Osteoblast (primary cell): ENCODE results near the gene ACAD11. TPM values are rescaled to one million over a fixed set of nuclear protein-coding genes. Genes with fewer than 3 reads are reported as not detected.

Experiments used
- DNase-seq: peaks from one replicate; pipeline ENCODE4 v3.0.0; 2011; ENCODE audit warnings: low spot score, mixed read lengths; ENCODE audit not compliant: insufficient read length; ENCODE audit errors: missing footprints
- H2AFZ ChIP-seq: 2 replicates; pipeline ENCODE4 v1.6.0; 2011; ENCODE audit warnings: mild to moderate bottlenecking, low read length
- H3K27ac ChIP-seq: 2 replicates; pipeline ENCODE4 v1.5.1; 2011; ENCODE audit warnings: mild to moderate bottlenecking, low read depth, low read length, moderate library complexity
- H3K27me3 ChIP-seq: 2 replicates; pipeline ENCODE4 v1.6.0; 2012; ENCODE audit warnings: mild to moderate bottlenecking, control low read depth, inconsistent platforms, low read length, moderate library complexity; ENCODE audit not compliant: insufficient read depth
- H3K36me3 ChIP-seq: 2 replicates; pipeline ENCODE4 v1.5.1; 2011; ENCODE audit warnings: mild to moderate bottlenecking, low read length, control low read depth, moderate library complexity; ENCODE audit not compliant: insufficient read depth
- H3K4me1 ChIP-seq: 2 replicates; pipeline ENCODE4 v1.5.1; 2011; ENCODE audit warnings: mild to moderate bottlenecking, low read length, control low read depth, moderate library complexity; ENCODE audit not compliant: insufficient read depth
- H3K4me2 ChIP-seq: 2 replicates; pipeline ENCODE4 v1.6.0; 2011; ENCODE audit warnings: mild to moderate bottlenecking, low read length; ENCODE audit not compliant: insufficient read depth
- H3K4me3 ChIP-seq: fragments of 200-600 bp; sonication (generic); 3 replicates; pipeline ENCODE4 v1.5.1; 2012; ENCODE audit warnings: mild to moderate bottlenecking, low read length, inconsistent platforms; ENCODE audit not compliant: insufficient read depth
- H3K79me2 ChIP-seq: 2 replicates; pipeline ENCODE4 v1.6.0; 2012; ENCODE audit warnings: mild to moderate bottlenecking, low read length, control low read depth, inconsistent platforms; ENCODE audit not compliant: insufficient read depth
- H3K9me3 ChIP-seq: 2 replicates; pipeline ENCODE4 v1.5.1; 2011; ENCODE audit warnings: low read depth, low read length, control low read depth
- H4K20me1 ChIP-seq: 2 replicates; pipeline ENCODE4 v1.6.0; 2012; ENCODE audit warnings: mild to moderate bottlenecking, low read length, control low read depth; ENCODE audit not compliant: insufficient read depth
- CTCF ChIP-seq: IDR thresholded peaks from 2 replicates; pipeline ENCODE4 v1.5.1; 2011; ENCODE audit warnings: mild to moderate bottlenecking, low read depth, low read length, moderate library complexity; ENCODE audit errors: extremely low read depth
- total RNA-seq: library from RNA; depleted of rRNA; stranded (reverse); fragments of >200 nt; gene quantifications from 2 replicates; pipeline ENCODE4 v1.2.3, GENCODE V29; 2012

The ACAD11 gene
- total RNA-seq, 1 donor = 31.1 TPM

- H3K27me3 ChIP-seq = no peaks in the 10 kb centered on the region
- H3K27ac ChIP-seq = no peak overlapping the region
- H2AFZ ChIP-seq = no peak overlapping the region
- no peaks in the 10 kb centered on the region for H3K4me1 ChIP-seq
- H3K79me2 ChIP-seq = no peaks in the 10 kb centered on the region
- H3K4me2 ChIP-seq = no peak overlapping the region
- peaks cover 72% of the 10 kb centered on the region for H3K36me3 ChIP-seq
- no peak for DNase-seq
- H4K20me1 ChIP-seq = no peaks in the 10 kb centered on the region
- H3K9me3 ChIP-seq = no peaks in the 10 kb centered on the region
- H3K4me3 ChIP-seq = no peak overlapping the region
- TF ChIP-seq CTCF = no peak
These were observed 146.6 kb downstream of the ACAD11 start for GRCh38 chr3:132513057-132513456.

GRCh38 chr3:132509506-132509905 is 150.1 kb downstream of the ACAD11 start:
- Histone ChIP-seq H3K9me3 (no peaks in the 10 kb centered on the region), H3K27ac (no peak overlapping the region), H2AFZ (no peak overlapping the region), H3K27me3 (no peaks in the 10 kb centered on the region), H3K4me3 (no peak overlapping the region), H3K36me3 (peaks cover 78% of the 10 kb centered on the region), H3K4me2 (no peak overlapping the region), H4K20me1 (no peaks in the 10 kb centered on the region), H3K79me2 (no peaks in the 10 kb centered on the region), H3K4me1 (no peaks in the 10 kb centered on the region)
- no peak for TF ChIP-seq CTCF
- no peak for DNase-seq

GRCh38 chr3:132509096-132509495 is 150.5 kb downstream of the ACAD11 start:
- Histone ChIP-seq H3K79me2 (no peaks in the 10 kb centered on the region), H3K36me3 (peaks cover 74% of the 10 kb centered on the region), H3K27ac (no peak overlapping the region), H3K4me1 (no peaks in the 10 kb centered on the region), H3K4me3 (no peak overlapping the region), H3K4me2 (no peak overlapping the region), H3K9me3 (no peaks in the 10 kb centered on the region), H4K20me1 (no peaks in the 10 kb centered on the region), H2AFZ (no peak overlapping the region), H3K27me3 (no peaks in the 10 kb centered on the region)
- TF ChIP-seq CTCF = no peak
- no peak for DNase-seq

Other genes with a start within 250 kb of the ACAD11 start
- 94.0 and 116 TPM in 2 replicates for gene DNAJC13, start 242.3 kb downstream of the ACAD11 start, total RNA-seq
- gene ACKR4, start 62.5 kb downstream of the ACAD11 start, total RNA-seq = 0.72 TPM in 1 of 2 replicates, not detected in the other
- 33.0 and 38.4 TPM in 2 replicates for gene UBA5, start 520 bp upstream of the ACAD11 start, total RNA-seq
- gene NPHP3, start 62.6 kb upstream of the ACAD11 start, total RNA-seq = 41.3 and 44.2 TPM in 2 replicates